Activated T-cell treated with anti-CD3 and anti-CD28 coated beads for 4 hours (primary cell): ENCODE results near the gene ZNF383.
"Not testable (repeated sequence)": the region's sequence is repeated elsewhere in the genome, so short reads cannot be mapped to it uniquely, and the experiment has no call there.

Experiments
- DNase-seq: peaks from one replicate; pipeline ENCODE4 v3.0.0-alpha.2; 2020

The ZNF383 gene

DNA sequence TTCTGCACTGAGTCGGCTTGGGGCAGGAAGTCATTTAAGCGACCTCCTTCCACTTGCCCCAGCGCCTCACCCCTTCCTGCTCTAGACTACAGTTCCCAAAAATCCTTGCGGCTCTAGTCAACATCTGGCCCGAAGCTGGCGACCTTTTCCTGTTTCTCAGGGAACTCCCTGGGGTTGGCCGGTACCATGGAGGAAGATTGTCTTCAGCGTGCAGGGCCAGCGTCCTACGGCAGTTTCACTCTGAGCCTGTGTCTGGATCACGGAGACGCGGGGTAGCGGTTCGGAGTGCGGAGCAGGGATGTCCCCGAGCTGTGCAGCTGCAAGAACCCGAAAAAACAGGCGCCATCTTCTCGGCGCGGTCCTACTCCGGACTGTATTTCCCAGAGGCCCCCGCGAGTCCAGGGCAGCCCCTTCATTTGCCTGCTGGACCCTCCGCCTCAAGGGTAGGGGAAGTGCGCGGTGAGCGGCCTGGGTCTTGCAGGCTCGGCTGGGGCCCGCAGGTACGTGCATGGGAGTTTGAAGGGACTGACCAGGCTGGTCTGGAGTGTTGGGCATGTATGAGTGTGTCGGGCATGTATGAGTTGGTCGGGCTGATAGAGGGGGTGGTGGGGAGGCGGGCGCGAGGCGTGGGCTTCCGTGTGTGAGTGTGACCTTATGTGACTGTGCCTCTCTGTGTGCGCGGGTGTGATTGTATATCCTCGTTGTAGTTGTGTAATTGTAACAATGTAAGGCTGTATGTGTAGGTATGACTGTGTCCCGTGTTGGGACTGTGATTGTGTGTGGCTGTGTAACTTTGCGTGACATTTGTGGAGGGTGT, at the start of gene ZNF383:
ZNF383 (plus strand) TSS at position 440 of the 817 bp plus-strand sequence. CDS start 12,240 bp downstream, outside the sequence.
- peak; percentile 70 for DNase-seq

DNA sequence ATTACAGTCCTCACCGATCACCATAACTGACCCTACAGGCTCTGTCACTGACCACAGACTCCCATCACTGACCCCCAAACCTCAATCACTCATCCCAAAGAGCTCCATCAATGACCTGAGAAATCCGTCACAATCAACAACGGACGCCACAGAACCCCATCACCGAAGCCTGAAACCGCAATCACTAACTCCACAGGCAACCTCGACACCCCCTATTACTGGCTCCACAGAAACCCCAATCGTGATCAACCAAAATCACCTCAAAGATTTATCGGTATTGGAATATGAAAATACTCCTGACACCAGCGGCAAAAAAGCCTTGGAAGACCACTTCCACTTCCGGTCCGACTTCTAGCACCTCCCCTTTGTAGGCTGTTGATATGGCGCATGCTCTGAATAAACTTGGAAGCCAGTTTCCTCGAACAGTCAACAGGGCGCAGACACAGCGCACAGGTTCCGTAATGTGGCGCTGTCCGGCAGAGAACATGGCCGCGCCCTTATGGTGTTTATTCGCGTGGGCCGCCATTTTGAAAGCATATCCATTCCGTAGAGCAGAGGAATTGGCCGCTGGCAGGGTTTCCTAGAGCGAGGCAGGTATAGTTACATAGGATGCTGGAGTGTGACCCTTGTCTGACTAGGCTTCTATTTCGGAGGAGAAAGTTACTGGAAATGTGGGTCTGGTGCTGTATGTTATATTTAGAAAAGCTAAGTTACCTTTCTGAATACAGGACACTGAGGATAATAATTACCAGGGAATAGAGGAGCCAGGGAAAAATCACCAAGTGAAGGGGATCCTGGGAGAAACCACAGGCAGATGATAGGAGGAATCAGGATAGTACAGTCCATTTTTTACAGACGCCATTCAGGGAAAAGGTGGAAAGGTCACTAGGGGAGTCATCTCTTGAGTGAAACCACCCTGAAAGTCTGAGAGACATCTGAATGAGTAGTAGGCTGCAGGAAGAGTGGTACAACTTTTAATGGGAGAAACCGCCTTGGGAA, 45.3 kb upstream of the ZNF383 start, which contains the start of gene ZNF585A:
ZNF585A (minus strand) TSS at position 328 of the 999 bp plus-strand sequence. CDS start 2,785 bp downstream, outside the sequence.
- DNase-seq = peak; percentile 83

DNA sequence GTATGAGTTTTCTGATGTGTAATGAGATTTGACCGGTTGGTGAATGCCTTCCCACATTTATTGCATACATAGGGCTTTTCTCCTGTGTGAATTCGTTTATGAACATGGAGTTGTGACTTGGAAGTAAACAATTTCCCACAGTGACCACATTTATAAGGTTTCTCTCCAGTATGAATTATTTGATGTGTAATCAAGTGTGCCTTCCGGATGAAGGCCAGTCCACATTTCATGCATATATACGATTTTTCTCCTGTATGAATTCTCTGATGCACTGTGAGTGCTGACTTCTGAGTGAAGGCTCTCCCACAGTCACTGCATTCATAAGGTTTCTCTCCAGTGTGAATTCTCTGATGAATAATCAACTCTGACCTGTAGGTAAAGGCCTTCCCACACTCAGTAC, 31.9 kb upstream of the ZNF383 start:
- DNase-seq = not testable (repeated sequence)

DNA sequence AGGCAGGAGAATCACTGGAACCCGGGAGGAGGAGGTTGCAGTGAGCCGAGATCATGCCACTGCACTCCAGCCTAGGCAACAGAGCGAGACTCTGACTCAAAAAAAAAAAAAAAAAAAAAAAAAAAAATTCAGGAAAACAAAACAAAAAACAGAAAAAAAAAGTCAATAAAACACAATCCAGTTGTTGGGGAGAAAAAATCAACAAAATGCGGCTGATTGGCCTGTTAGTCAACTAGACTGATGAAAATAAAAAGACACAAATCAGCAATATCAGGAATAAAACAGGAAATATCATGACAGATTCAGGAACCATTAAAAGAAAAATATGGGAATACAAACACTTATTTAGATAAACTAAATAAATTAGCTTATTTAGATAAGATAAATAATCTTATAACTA, 22.8 kb upstream of the ZNF383 start:
- DNase-seq = not testable (repeated sequence)

DNA sequence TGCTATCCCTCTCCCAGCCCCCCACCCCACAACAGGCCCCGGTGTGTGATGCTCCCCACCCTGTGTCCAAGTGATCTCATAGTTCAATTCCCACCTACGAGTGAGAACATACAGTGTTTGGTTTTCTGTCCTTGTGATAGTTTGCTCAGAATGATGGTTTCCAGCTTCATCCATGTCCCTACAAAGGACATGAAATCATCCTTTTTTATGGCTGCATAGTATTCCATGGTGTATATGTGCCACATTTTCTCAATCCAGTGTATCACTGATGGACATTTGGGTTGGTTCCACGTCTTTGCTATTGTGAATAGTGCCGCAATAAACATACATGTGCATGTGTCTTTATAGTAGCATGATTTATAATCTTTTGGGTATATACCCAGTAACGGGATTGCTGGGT, 20.9 kb upstream of the ZNF383 start:
- DNase-seq = not testable (repeated sequence)

DNA sequence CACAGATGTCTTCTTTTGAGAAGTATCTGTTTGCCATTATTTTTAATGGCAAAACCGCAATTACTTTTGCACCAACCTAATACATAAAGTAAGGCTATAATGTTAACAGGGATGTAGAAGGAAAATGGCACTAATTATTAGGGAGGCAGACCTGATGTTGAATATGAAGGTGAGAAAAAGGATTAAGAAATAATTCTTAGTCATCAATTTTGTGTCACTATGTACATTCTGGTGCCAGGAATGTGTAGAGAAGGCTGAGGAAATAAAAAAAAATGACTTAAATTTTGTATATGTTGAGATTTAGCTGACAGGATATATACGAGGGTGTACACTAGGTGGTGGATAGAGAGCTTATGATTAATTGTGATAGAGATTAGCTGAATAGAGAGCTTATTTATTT, 20.2 kb upstream of the ZNF383 start:
- no peak for DNase-seq

DNA sequence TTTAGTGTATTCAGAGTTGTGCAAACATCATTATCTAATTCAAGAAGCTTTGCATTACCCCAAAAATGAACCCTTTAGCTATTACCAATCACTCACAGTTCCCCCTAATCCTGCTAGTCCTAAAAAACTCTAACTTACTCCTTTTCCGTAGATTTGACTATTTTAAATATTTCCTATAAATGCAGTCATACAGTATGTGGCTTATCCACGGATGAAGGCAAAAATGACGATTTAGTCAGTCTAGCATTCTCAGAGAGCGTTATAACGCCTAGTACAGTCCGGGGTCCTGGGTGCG, 587 bp upstream of the ZNF383 start:
- no peak for DNase-seq

DNA sequence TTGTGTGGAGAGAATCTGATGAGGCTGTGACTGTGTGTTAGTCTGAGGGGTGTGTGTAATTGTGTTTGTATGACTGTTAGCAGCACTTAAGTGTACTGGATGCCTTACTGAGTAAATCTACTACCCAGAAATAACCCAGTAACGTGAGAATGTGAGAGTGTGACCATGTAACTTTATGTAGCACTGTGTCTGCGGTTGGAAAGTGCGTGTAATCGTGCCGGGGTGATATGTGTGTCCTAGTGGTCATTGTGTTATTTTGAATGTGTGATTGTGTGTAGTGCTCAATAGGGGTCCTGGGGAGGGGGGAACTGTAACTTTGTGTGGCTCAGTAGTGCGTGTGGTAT, 550 bp downstream of the ZNF383 start:
- no peak for DNase-seq

DNA sequence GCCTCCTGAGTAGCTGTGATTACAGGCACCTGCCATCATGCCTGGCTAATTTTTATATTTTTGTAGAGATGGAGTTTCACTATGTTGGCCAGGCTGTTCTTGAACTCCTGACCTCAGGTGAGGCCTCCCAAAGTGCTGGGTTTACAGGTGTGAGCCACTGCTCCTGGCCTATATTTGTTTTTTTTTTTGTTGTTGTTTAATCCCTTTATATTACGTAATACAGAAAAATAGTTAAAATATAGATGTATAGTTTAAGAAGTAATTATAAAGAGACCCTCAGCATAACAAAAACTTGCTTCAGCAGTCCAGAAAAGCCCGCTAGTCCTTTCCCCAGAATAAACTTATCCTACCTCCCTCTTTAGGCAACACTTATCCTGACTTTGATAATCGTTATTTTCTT, 2.4 kb downstream of the ZNF383 start:
- no peak for DNase-seq

DNA sequence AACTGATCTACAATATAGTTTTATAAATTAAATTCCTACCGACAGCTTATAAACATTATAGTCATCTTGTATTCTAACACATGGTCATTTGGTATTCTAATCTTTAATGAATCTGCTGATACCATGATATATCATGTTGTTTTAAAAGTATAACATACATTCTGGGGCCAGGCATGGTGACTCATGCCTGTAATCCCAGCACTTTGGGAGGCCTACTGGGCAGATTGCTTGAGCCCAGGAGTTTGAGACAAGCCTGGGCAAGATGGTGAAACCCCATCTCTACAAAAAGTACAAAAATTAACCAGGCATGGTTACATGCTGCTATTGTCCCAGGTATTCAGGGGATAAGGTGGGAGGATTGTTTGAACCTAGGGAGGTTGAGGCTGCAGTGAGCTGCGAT, 3.1 kb downstream of the ZNF383 start:
- DNase-seq = no peak

DNA sequence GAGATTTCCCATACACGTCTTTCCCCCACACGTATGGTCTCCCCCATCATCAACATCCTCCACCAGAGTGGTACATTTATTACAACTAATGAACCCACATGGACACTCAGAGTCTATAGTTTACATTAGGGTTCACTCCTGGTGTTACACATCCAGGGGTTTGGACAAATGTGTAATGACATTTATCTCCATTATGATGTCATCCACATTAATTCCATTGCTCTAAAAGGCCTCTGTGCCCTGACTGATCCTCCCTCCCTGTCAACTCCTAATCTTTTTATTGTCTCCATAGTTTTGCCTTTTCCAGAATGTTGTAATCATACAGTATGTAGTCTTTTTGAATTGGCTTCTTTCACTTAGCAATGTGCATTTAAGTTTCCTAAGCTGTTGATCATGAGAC, 8.2 kb downstream of the ZNF383 start:
- no peak for DNase-seq

DNA sequence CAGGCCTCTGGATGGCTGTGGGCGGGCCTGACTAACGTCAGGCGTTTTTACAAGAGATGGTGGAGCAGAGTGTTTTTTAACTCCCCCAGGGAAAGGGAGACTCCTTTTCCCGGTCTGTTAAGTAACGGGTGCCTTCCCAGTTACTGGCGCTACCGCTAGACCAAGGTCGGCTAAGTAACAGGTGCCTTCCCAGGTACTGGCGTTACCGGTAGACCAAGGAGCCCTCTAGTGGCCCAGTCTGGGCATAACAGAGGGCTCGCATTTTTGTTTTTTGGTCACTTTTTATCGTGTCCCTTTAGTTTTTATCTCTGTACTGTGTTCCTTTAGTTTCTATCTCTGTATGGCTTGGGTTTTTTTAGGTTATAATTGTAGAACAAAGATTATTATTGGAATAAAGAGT, 10.0 kb downstream of the ZNF383 start:
- no peak for DNase-seq

DNA sequence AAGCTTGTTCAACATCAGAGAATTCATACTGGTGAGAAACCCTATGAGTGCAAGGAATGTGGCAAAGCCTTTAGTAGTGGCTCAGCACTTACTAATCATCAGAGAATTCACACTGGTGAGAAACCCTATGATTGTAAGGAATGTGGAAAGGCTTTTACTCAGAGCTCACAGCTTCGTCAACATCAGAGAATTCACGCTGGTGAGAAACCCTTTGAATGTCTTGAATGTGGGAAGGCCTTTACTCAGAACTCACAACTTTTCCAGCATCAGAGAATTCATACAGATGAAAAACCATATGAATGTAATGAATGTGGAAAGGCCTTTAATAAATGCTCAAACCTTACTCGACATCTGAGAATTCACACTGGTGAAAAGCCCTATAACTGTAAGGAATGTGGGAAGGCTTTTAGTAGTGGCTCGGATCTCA, 25.2 kb downstream of the ZNF383 start:
- no peak for DNase-seq

DNA sequence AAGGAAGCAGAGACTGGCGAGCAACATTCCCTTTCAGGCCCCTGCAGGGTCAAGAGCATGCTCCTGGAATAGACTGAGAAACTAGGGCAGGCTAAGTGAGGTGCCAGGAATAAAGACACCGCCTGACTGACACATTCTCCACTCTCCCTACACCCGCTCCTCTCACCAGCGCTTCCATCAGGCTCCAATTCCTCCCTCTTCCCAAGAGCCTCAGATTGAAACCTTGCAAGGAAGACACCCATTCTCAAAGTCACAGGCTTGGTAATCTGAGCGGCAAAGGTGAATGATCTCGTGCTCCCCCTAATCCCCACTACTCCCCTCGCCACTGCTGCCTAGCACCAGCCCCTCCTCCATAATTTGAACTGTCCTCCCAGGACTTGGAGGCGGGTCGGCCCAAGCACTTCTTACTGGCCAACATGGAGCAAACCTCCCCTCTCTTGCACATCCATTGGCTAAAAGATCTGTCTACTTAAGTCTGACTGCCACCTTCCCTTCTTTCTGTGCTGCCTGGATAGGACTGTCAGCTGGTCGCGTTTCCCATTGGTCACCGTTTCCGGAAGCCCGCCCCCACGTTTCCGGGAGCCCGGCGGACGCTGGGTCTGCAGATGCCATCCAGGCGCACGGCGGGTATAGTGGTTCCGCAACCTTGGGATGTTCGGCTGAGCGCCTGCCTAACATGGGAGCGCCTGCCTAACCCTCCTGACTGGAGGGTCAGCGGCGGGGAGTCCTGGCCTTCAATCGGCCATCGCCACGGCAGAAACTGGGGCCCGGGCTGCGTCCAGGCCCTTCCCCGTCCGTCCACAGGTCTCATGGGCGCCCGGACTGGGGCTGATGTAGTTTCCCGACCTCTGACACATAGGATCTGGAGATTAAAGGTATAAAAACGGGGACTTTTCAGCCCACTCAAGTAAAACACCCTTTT, 33.6 kb downstream of the ZNF383 start:
- DNase-seq = no peak

DNA sequence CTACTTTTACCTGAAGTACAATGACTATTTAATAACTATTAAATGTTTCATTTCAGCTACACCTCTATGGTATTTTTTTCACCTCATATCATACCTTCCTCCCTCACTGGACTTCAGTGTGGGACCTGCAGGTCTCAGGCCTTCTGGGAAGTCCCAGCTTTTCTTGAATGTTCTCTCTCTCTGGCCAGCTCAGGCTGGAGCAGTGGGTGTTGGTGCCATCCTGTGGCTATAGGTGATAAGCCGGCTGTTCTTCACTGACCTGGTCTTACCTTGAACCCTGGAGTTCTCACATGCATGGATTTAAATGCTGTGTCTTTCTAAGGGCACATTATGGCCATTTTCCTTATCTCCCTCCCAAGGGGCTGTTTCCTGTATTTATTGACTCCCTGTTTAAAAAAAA, 45.0 kb downstream of the ZNF383 start:
- DNase-seq = not testable (repeated sequence)

DNA sequence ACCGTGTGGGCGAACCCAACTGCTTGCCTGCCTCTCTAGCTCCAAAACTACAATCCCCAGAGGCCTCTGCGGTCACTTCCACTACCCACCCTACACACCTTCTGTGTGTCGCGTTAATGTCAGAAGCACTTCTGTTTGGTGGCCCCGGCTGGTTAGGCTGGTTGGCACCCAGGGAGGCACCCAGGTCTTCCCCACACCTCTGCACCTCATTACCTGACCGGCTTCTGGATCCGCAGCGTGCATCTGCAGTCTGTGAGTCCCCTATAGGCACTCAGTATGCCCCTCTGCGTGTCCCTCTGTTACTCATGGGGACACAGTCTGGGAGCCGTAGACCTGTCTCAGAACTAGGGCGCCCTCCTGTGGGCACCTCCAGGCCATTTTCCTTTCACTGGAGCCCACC, 49.0 kb downstream of the ZNF383 start:
- DNase-seq = not testable (repeated sequence)

DNA sequence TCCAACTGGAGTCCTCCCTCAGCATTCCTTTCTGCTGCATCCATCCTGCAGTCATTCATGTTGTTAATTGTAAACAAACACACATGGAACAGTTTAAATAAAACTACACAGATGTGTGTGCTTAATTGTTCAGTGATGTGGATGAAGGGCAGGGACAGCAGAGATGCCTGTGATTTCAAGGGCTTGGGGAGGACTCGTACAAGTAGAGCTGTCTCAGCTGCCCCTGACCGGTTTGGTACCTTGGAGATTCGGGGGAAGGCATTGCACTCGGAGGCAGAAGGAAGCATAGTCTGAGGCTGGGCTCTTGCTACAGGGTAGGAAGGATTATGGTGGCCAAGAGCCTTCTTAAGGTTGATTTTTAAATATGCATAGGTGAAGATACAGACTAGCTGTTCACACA, 49.7 kb downstream of the ZNF383 start:
- not testable (repeated sequence) for DNase-seq

DNA sequence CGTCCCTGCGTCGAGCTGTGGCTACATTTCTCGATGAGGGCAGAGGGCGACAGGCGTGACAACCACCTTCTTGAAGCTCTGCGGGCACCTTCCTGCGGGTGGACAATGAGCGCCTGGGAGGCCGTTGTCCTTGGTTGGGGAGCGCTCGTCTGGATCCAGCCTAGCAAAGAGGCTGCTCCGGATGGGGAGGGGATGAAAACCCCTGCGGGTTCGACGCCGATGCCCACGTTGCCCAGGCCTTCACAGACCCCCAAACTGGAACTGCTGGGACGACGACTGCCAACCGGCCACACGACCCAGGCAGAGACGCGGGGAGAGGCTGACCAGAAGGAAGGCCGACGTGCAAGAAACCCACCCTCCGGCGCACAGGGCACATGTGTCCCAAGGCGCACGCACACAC, 62.6 kb downstream of the ZNF383 start:
- DNase-seq = not testable (repeated sequence)

DNA sequence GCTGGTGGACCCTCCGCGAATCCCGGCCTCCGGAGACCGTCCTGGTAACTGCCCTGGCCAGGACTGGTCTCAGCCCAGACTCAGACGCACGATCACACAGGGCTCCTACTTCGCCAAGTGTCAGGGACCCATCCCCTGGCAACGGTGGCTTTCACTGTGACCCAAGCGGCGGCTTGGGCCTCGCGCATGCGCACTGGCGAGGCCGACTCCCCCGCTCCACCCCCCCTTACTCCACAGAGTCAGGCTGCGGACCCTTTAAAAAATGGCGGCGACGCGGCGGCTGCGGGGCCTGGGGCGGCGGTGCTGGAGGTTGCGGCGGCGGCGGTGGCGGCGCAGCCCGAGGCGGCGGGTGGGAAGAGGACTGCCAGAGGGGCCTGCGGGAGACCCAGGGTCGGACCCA, 66.0 kb downstream of the ZNF383 start:
- not testable (repeated sequence) for DNase-seq

DNA sequence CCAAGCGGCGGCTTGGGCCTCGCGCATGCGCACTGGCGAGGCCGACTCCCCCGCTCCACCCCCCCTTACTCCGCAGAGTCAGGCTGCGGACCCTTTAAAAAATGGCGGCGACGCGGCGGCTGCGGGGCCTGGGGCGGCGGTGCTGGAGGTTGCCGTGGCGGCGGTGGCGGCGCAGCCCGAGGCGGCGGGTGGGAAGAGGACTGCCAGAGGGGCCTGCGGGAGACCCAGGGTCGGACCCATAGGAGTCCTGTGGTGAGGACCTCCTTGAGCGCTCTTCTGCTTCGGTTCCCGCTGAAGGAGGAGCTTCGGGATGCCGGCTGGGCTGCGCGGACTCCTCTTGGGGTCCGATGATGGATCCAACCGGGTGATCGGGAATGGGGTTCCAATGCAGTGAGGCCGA, 71.2 kb downstream of the ZNF383 start:
- DNase-seq = not testable (repeated sequence)

DNA sequence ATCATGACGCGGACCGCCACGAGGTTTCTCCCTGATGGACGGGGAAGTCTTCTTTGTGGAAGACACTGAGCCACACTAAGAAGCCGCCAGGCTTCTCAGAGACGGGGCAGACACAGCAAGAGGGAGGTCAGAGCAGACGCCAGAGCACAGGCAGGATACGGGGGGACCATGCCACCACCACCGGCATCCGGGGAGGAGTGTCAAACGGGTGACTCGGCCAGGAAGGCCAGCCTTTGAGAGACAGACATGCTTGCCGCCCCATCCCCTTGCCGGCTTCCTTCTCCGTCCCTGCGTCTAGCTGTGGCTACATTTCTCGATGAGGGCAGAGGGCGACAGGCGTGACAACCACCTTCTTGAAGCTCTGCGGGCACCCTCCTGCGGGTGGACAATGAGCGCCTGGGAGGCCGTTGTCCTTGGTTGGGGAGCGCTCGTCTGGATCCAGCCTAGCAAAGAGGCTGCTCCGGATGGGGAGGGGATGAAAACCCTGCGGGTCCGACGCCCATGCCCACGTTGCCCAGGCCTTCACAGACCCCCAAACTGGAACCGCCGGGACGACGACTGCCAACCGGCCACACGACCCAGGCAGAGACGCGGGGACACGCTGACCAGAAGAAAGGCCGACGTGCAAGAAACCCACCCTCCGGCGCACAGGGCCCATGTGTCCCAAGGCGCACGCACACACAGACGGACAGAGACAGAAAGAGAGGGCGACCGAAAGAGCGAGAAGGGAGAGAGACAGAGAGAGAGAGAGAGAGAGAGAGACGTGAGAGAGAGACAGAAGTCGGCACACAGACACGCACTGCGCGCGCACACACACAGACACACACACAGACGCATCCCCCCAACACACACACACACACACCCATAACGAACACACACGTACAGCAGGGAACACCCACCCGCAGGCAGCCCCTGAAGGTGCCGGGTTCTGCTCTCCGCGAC, 75.3 kb downstream of the ZNF383 start:
- DNase-seq = peak; percentile 38
